Right lobe of liver (tissue), 4 donors: Measurements from ENCODE around the gene AVPR2.

Experiments
- POLR2A ChIP-seq: fragments of 450-650 bp; IDR thresholded peaks from one replicate; pipeline ENCODE4 v1.6.1; 2017; ENCODE audit warnings: antibody characterized with exemption, mild to moderate bottlenecking
- TF ChIP-seq, protein P1 (sequence below), 4 donors: fragments of 200-600 bp in 3 of 4; fragments of 450-650 bp in 1 of 4; IDR thresholded peaks; one replicate each; pipeline versions ENCODE4 v1.5.1 to v1.8.0; 2016 to 2022; ENCODE audit warnings: antibody characterized with exemption in 4 of 4, mild to moderate bottlenecking in 2 of 4
- donor health status: DM: no; HTN: no; CAD: no.
- donor health status: DM: no; HTN: no; CAD: no.
- donor health status: DM: no; HTN: yes; CAD: no.

DNA sequence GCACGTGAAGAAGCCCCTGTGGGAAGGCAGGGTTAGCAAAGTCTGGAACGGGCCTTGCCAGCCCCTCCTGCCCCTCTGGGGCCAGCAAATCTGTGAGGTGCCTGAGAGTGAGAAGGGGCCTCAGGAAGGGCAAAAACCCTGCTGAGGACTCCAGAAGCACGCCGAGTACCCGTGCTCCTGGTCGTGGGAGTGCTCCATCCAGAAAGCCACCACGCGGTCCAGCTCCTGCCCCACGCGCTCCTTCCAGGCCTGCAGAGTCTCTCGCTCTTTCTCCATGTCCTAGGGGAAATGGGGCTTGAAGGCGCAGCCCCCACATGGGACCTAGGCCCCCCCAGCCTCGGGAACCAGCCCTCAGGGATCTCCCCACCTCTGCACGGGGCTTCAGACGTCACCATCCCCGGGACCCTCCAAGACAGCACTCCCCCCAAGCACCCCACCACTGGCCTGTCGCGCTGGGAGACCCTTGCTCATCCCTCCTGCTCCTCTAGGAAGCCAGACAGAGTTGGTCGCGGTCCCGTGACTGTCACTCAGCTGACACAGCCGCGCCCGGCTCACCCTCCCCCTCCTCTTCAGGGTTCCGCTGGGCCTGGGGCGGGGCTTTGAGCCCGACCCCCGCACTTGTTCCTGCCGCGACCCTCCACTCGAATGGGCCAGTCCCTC is 39.8 kb downstream of the AVPR2 start, which contains the start of gene RENBP:
- TF ChIP-seq, protein P1, sequence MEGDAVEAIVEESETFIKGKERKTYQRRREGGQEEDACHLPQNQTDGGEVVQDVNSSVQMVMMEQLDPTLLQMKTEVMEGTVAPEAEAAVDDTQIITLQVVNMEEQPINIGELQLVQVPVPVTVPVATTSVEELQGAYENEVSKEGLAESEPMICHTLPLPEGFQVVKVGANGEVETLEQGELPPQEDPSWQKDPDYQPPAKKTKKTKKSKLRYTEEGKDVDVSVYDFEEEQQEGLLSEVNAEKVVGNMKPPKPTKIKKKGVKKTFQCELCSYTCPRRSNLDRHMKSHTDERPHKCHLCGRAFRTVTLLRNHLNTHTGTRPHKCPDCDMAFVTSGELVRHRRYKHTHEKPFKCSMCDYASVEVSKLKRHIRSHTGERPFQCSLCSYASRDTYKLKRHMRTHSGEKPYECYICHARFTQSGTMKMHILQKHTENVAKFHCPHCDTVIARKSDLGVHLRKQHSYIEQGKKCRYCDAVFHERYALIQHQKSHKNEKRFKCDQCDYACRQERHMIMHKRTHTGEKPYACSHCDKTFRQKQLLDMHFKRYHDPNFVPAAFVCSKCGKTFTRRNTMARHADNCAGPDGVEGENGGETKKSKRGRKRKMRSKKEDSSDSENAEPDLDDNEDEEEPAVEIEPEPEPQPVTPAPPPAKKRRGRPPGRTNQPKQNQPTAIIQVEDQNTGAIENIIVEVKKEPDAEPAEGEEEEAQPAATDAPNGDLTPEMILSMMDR (IDR thresholded peaks at IDR 0.05), result no peak
- no peak for TF ChIP-seq POLR2A
